Esophagus muscularis mucosa (tissue), 3 donors: ENCODE results near the gene TMEM97.

ENCODE experiments used
- POLR2A ChIP-seq: fragments of 450-650 bp; IDR thresholded peaks from one replicate; pipeline ENCODE4 v1.6.1; 2017; ENCODE audit warnings: antibody characterized with exemption, moderate library complexity, mild to moderate bottlenecking, low read depth
- TF ChIP-seq, protein P1 (sequence below), 3 experiments: fragments of 200-600 bp in 2 of 3; fragments of 450-650 bp in 1 of 3; sonication (generic) in 2 of 3; IDR thresholded peaks; one replicate each; pipeline ENCODE4 v1.5.1; 2017 to 2019; ENCODE audit warnings: antibody characterized with exemption in 3 of 3, mild to moderate bottlenecking in 2 of 3, moderate library complexity in 1 of 3

- TF ChIP-seq, protein P1, sequence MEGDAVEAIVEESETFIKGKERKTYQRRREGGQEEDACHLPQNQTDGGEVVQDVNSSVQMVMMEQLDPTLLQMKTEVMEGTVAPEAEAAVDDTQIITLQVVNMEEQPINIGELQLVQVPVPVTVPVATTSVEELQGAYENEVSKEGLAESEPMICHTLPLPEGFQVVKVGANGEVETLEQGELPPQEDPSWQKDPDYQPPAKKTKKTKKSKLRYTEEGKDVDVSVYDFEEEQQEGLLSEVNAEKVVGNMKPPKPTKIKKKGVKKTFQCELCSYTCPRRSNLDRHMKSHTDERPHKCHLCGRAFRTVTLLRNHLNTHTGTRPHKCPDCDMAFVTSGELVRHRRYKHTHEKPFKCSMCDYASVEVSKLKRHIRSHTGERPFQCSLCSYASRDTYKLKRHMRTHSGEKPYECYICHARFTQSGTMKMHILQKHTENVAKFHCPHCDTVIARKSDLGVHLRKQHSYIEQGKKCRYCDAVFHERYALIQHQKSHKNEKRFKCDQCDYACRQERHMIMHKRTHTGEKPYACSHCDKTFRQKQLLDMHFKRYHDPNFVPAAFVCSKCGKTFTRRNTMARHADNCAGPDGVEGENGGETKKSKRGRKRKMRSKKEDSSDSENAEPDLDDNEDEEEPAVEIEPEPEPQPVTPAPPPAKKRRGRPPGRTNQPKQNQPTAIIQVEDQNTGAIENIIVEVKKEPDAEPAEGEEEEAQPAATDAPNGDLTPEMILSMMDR (IDR thresholded peaks at IDR 0.05): no peak
- TF ChIP-seq POLR2A: no peak
Observed at GRCh38 chr17:28363776-28364650, 45.0 kb downstream of the TMEM97 start.
